Globus pallidus (tissue), 1 donor: ENCODE measurements around the gene B3GNT9.
A peak's percentile ranks its signal among the peaks of the same experiment; 100 is the strongest.

ENCODE experiments used
- DNase-seq: peaks from one replicate; pipeline ENCODE4 v3.0.0-alpha.2; 2015; ENCODE audit warnings: low spot score

The B3GNT9 gene

DNA sequence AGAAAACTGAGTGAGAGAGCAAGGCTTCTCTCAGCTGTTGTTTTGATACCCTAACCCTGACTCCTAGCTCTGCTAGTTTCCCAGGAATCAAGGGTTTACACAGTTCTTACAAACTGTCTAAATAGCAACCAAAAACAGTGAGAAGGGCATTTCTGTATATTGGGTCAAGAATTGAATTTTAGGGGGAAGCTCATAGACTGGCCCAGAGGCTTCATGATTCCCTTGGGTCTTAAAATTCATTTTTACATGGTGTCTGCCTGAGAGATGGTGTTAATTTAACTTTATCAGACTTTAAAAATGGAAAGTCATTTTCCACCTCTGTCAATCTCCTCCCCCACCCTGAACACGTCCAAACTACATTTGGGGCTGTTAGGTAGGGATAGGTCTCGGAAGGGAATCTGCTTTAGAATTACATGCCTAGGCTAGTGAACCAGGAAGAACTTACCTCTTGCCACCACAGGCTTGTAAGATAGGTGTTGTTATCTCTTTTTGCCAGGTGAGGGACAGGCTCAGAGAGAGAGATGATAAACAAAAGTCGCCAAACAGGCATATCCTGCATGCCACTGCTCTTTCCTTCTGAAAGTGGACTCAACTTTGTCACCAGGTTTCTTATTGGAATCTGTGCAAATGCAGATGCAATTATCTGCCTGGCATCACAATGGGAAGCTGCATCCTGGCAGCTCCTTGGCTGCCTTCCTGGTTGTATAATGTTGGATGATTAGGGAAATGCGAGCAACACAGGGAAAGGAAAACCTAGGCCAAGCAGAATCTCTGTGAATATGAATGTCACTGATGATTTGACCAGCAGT, 38.0 kb downstream of the B3GNT9 start:
- no peak for DNase-seq

GRCh38 chr16:67111951-67112444, 38.8 kb downstream of the B3GNT9 start:
- DNase-seq = no peak

- DNase-seq = peak; percentile 90
Observed at GRCh38 chr16:67109407-67110135, 41.2 kb downstream of the B3GNT9 start, which contains the start of gene PHAF1. Gene PHAF1 (plus strand): TSS chr16:67109941. CDS start chr16:67110176, 235 bp downstream.

DNA sequence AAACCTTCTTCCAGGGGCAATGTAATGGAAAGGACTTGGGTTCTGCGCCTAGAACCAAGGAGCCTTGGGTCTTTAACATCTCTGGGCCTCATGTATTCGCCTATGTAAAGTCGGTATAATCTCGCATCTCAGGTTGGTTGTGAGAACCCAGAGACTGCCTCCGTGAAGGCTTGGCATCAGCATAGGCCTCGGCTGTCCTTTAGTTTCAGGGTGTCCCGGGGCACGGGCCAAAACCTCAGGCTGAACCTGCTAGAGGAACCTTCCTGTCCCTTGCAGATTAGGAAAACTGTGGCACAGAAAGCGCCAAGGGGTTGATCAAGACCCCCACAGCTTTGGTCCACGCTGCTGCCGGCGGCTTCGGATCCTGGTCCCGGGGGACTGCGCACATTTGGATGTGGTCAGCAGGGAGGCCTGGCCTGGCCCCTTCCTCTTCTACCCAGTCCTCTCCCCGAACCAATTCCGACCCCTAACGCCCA, 41.8 kb downstream of the B3GNT9 start:
- DNase-seq = no peak

DNA sequence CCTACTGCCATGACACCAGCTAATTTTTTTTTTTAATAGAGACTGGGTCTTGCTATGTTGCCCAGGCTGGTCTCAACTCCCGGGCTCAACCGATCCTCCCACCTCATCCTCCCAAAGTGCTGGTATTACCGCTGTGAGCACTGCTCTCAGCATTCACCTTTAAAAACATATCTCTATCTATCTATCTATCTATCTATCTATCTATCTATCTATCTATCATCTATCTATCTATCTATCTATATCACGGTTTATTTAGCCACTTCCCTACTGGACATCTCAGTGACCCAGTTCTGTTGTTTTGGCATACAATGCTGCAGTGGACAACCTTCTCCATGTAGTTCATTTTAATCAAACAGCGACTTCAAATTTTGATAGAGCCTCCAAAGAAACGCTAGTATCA, 42.3 kb downstream of the B3GNT9 start:
- DNase-seq = no peak

GRCh38 chr16:67105881-67106280, 44.9 kb downstream of the B3GNT9 start:
- DNase-seq = no peak

- no peak for DNase-seq
Observed at GRCh38 chr16:67105246-67105645, 45.6 kb downstream of the B3GNT9 start.

- no peak for DNase-seq
Observed at GRCh38 chr16:67104845-67105244, 46.0 kb downstream of the B3GNT9 start.

DNA sequence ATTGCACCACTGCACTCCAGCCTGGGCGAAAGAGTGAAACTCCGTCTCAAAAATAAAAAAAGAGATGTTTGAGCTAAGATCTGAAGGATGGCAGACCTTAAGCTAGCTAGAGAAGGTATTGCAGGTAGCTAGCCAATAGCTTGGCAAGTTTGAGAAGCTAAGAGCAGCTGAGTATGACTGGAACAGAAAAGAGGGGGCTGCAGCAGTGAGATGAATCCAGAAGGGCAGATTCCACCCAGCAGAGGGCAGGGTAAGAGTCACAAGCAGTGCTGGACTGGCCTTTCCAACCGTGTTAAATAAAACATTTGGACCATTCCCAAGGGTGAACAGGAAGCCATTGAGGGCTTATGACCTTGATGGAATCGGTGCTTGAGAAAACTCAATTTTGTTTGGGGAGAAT, 46.7 kb downstream of the B3GNT9 start:
- no peak for DNase-seq

DNA sequence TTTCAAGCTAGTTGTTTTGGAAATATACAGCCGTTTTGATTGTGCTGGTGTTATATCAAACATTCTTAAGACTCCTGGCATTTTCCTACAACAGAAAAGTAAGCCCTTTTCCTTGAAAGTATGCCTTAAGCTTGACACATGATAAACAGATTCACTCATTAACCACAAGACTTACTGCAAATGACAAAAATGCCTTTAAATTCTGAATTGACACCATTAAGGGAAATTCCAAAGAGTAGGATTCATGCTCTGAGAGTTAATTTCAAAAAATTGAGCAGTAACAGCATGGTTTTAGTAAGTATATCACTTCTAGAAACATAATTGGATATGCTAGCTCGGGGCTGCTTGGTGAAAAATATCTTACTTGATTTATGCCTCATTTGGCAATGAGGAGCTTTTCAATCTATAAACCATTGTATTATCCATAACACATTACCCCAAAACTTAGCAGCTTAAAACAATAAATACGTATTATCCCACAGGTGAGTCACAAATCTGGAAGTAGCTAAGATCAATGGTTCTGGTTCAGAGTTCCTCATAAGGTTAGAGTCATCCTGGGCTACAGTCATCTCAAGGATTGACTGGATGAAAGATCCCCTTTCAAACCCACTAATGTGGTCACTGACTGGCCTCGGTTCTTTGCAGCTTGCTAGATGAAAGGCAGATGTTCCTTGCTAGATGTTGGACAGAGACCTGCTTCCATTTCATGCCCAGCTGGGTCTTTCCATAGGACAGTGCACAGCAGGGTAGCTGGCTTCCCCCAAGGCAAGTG, 49.3 kb downstream of the B3GNT9 start:
- DNase-seq = no peak

GRCh38 chr16:67100569-67101310, 50.1 kb downstream of the B3GNT9 start:
- DNase-seq = no peak

GRCh38 chr16:67098599-67098998, 52.2 kb downstream of the B3GNT9 start:
- no peak for DNase-seq
